HG03175 (cell line): ENCODE data around the gene AP3S2.
"Not testable (repeated sequence)": the region's sequence is repeated elsewhere in the genome, so short reads cannot be mapped to it uniquely, and the experiment has no call there.

ENCODE experiments used
- ATAC-seq: cut with Tn5 transposase; IDR thresholded peaks from one replicate; pipeline ENCODE4 v1.9.1; 2021; ENCODE audit warnings: mild to moderate bottlenecking, moderate library complexity; ENCODE audit not compliant: unreplicated experiment

The AP3S2 gene

GRCh38 chr15:89802986-89803824 lies 90.6 kb downstream of the AP3S2 start:
- no peak for ATAC-seq

- no peak for ATAC-seq
Measured at GRCh38 chr15:89802231-89802928, 91.4 kb downstream of the AP3S2 start.

DNA sequence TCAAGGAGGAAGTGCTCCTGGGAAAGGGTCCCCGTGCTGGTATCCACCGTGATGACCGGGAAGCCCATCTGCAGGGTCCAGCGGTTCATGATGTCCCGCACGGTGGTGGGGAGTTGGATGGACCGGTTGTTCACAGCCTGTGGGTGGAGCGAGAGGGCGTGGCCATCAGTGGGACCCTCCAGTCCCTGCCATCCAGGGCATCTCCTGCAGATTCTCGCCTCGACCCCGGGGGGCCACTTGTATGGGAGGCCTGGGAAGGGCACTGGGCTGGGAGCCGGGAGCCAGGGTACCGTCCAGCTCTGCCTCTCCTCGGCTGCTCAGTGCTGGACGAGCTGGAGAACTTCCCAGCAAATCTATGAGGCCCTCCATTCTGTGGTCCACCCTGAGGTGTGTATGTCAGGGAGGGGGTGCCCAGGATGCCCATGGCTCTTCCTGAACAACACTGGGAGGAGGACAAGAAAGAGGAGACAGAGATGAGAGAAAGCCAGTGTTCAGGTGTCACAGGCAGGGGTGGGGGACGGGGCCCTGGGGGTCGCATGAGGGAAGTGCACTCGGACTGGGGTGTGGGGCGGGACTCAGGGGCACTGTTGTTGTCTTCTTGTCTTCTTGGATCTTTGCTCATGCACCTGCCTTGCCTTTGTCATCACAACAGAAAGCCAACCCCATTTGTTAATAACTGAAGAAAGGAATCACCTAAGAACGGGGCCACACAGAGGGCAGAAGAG lies 92.2 kb downstream of the AP3S2 start:
- ATAC-seq = no peak

DNA sequence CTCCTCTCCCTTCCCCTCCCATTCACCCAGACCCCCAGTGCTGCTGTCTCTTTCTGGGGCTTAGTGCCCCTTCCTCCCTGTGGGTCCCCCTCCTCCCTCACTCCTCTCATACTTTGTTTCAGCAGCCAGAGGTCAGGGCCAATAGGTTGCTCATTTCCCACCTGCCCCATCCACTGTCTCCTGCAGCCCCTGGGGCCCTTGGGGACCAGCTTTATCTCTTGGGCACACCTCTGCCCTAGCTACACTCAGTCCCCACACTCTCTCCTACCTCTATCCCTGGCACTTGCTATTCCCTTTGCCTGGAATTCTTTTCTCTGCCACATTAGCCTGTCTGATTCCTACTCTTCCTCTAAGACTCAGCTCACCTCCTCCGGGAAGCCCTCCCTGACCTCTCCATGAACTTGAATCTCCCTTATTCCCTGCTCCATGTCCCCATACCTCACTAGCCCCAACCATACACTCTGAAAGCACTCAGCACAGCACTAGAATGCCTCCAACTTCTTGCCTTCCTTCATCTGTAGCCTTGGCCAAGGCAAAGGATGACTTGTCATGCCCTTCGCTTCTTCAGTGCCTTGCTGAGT lies 93.8 kb downstream of the AP3S2 start:
- ATAC-seq = no peak

DNA sequence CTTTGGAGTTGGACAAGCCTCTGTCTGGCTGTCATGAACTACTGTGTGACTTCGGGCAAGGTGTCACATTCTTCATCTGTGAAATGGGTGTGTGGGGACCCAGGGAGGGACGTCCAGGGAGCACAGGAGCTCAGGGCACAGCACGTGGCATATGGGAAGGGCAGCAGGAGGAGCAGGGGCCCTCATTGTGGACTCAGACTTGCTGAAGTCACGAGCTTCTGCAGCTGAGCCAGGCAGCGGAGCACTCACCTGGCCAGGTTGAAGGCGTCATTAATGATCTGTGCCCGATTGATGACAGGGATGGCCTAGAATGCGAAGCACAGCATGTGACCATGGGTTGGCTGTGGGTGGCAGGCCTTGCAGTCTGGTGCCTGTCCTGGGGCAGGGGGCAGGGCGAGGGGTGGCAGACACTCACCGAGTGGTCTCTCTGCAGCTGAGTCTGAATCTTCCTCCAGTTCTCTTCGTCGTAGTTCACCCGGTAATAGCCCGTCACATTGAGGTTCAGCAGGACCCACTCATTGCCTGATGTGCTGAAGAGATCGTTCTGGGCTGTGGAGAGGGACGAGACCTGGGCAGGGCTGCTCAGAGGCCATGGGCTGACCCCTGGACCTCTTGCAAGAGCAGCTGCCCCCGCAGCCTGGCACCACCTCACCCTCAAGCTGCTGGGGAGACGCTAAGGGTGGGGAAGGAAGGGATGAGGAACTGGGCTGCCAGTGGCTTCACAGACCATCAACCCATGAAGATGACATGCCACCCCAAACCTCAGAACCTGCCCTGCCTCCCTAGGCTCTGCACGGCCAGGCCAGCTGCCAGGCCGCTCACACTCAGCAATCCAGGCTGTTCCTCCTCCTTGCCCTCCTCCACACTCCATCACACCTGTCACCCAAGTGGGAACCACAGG lies 94.5 kb downstream of the AP3S2 start:
- no peak for ATAC-seq

- no peak for ATAC-seq
Measured at GRCh38 chr15:89797678-89798201, 96.1 kb downstream of the AP3S2 start.

GRCh38 chr15:89795996-89796395 lies 97.8 kb downstream of the AP3S2 start:
- ATAC-seq = no peak

GRCh38 chr15:89794627-89795241 lies 99.1 kb downstream of the AP3S2 start:
- no peak for ATAC-seq

GRCh38 chr15:89792106-89792805 lies 101.5 kb downstream of the AP3S2 start:
- ATAC-seq = no peak

DNA sequence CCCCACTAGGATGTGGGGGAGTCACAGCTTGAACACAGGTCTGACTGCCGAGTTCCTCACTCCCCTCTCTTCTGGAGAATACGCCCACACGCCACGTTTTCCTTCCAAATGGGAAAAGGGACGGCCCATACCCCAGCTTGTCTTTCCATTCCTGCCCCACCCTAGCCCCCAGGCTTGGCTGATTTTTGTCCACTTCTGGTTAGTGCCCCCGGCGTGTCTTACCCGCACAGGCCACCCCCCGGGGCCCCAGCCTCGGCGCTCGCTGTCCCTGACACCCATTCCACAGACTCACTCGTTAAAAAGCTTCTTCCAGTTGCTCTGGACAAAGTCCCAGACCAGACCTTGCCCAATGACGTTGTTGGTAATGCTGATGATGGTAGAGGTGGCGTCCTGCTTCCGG lies 103.1 kb downstream of the AP3S2 start:
- ATAC-seq = no peak

DNA sequence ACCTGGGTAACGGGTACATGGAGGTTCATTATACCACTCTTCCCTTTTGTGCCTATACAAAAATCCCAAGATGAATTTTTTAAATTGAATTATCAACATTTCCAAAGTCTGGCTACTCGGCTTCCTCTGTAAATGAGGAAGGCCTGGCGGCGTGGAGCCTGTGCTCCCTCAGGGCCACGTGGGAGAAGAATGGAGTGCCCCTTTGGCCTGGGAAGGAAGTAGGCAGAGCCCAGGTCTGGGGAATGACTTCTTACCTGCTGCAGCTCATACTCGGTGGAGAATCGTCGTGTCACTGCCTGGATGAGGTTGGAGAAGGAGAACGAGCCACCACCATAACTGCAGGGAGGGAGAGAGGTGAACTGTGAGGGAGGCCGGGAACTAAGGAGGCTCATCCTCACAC lies 103.6 kb downstream of the AP3S2 start:
- ATAC-seq = no peak

- not testable (repeated sequence) for ATAC-seq
Measured at GRCh38 chr15:89788585-89788984, 105.2 kb downstream of the AP3S2 start.

DNA sequence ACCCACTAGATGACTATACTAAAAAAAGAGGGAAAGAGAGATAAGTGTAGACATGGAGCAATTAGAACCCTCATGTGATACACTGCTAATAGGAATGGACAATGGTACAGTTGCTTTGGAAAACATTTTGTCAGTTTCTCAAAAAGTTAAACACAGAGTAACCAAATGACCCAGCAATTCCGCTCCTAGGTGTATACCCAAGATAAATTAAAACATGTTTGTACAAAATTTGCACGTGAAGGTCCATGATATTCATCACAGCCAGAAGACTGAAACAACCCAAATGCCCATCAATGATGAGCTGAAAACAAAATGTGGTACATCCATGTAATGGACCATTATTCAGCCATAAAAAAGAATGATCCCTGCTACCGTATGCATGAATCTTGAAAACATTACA lies 105.8 kb downstream of the AP3S2 start:
- no peak for ATAC-seq

DNA sequence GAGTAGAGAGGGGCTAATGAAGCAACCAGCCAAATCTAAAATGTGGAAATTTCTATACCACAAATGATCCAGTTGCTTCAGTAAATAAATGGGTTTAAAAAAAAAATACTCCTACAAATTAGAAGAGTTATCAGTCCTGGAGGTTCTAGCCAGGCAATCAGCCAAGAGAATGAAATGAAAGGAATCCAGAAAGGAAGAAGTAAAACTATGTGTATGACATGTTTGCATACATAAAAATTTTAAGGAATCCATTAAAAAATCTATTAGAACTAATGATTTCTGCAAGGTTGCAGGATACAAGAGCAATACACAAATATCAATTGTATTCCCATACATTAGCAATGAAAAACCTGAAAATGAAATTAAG lies 108.0 kb downstream of the AP3S2 start:
- no peak for ATAC-seq

DNA sequence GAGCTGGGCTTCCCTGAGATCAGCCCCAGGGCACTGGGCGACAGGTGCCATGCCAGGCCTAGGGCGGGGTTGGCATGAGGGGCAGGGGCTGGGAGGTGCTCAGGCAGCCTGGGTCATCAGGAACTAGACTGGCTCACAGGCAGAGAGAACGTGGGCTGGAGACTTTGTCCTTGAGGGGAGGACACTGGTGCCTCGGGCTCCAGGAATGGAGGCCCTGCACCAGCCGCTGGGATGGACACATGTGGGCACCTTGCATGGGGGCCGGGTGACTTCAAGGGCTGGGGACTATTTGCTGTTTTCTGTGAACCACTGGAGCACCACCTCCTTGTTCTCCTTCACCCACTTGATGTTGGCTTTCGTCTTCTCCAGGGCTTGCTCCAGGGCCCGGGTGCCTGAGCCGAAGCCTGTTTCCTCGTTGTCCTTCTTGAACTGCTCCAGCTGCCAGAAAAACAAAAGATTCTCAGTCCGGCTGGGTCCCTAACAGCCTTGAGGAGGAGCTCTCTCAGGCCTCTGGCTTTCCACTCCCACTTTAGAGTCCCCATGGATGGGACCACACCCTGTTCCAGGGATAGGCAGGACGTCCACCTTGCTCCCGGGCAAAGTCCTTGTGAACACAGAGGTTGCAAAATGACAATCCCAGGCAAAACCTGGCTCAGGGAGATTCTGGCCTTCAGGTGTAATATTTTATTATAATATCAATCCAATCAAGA lies 108.6 kb downstream of the AP3S2 start:
- no peak for ATAC-seq

GRCh38 chr15:89784686-89784960 lies 109.2 kb downstream of the AP3S2 start:
- ATAC-seq = no peak

GRCh38 chr15:89783861-89784685 lies 109.7 kb downstream of the AP3S2 start:
- ATAC-seq = no peak
